HCT116 (cell line): ENCODE data around the gene TBL1X. TPM values are rescaled to one million over a fixed set of nuclear protein-coding genes. Genes with fewer than 3 reads are reported as not detected.

Source experiments
- ATAC-seq: fragments of 200-7000 bp; cut with Tn5 transposase; 2 replicates; pipeline ENCODE4 v1.9.1; 2020; ENCODE audit warnings: mild to moderate bottlenecking, moderate library complexity
- BruUV-seq: library from RNA; stranded (reverse); fragments of 400-500 nt; replicated peaks from 2 replicates; lab custom pipeline; 2021; lab: Mats Ljungman, UMichigan
- CTCF ChIA-PET: fragments of 300-600 bp; sonication (Branson Sonifier 250); formaldehyde crosslinking; loops from one replicate; lab custom pipeline; 2021; ENCODE audit warnings: antibody characterized with exemption; lab: Charles Lee
- POLR2A ChIA-PET: fragments of 300-600, 350-600 bp; sonication (Branson Sonifier 250); formaldehyde crosslinking; loops from one replicate; lab custom pipeline; 2021; ENCODE audit warnings: antibody characterized with exemption; lab: Charles Lee
- RAD21 ChIA-PET, 2 experiments: fragments of 300-600 bp; sonication (Branson Sonifier 250); formaldehyde crosslinking; loops; one replicate each; lab custom pipeline; 2023; ENCODE audit warnings: low total read pairs in 2 of 2; ENCODE audit not compliant: uncharacterized antibody in 2 of 2, unreplicated experiment in 2 of 2, low non-redundant PET in 1 of 2; lab: Charles Lee
- DNase-seq: peaks from one replicate; pipeline ENCODE4 v3.0.0-alpha.2; 2010; ENCODE audit warnings: low read depth, low spot score
- H2AFZ ChIP-seq: fragments of 200-600 bp; shearing (Covaris generic), sonication (generic); 2 replicates; pipeline ENCODE4 v1.6.1; 2017; ENCODE audit warnings: low read depth, mixed run types, mixed read lengths, antibody characterized with exemption, low read length; ENCODE audit not compliant: poor library complexity, severe bottlenecking
- H3K27ac ChIP-seq: 2 replicates; pipeline ENCODE4 v1.5.1; 2012; ENCODE audit warnings: low read depth, low read length
- H3K27me3 ChIP-seq: fragments of 200-600 bp; sonication (generic); 2 replicates; pipeline ENCODE4 v1.6.1; 2016; ENCODE audit warnings: mixed run types, low read length, mixed read lengths; ENCODE audit not compliant: insufficient read depth
- H3K36me3 ChIP-seq, 2 experiments: fragments of 200-500 bp in 1 of 2; fragments of 200-600 bp in 1 of 2; sonication (Bioruptor generic) in 1 of 2; sonication (generic) in 1 of 2; 2 replicates each; pipeline versions ENCODE4 v1.5.1 to v1.6.1; 2014 to 2016; ENCODE audit warnings: low read length in 2 of 2, inconsistent platforms in 1 of 2, mixed read lengths in 1 of 2, mixed run types in 1 of 2; ENCODE audit not compliant: insufficient read depth in 2 of 2, control insufficient read depth in 1 of 2
- H3K4me1 ChIP-seq, 2 experiments: fragments of 200-600 bp in 1 of 2; sonication (generic) in 1 of 2; 2 replicates each; pipeline versions ENCODE4 v1.5.1 to v1.6.1; 2012 to 2017; ENCODE audit warnings: low read length in 2 of 2, inconsistent platforms in 1 of 2, mild to moderate bottlenecking in 1 of 2, mixed read lengths in 1 of 2, mixed run types in 1 of 2, moderate library complexity in 1 of 2; ENCODE audit not compliant: insufficient read depth in 2 of 2, control insufficient read depth in 1 of 2
- H3K4me2 ChIP-seq: fragments of 200-600 bp; sonication (generic); 2 replicates; pipeline ENCODE4 v1.6.1; 2017; ENCODE audit warnings: mixed run types, low read length, mixed read lengths
- H3K4me3 ChIP-seq, 2 experiments: fragments of 200-600 bp in 1 of 2; sonication (generic) in 1 of 2; replicated peaks in 1 of 2; 2 replicates each; pipeline ENCODE4 v1.5.1; 2011 to 2016; ENCODE audit warnings: low read length in 2 of 2, control low read depth in 1 of 2, low read depth in 1 of 2, mild to moderate bottlenecking in 1 of 2, mixed read lengths in 1 of 2, mixed run types in 1 of 2
- H3K79me2 ChIP-seq: fragments of 200-600 bp; sonication (generic); 2 replicates; pipeline ENCODE4 v1.6.1; 2017; ENCODE audit warnings: mild to moderate bottlenecking, mixed run types, low read length, moderate library complexity, mixed read lengths; ENCODE audit not compliant: insufficient read depth
- H3K9ac ChIP-seq: fragments of 200-600 bp; sonication (generic); 2 replicates; pipeline ENCODE4 v1.6.1; 2016; ENCODE audit warnings: low read length, mixed read lengths
- H3K9me2 ChIP-seq: fragments of 200-600 bp; sonication (generic), shearing (Covaris generic); 2 replicates; pipeline ENCODE4 v1.6.1; 2017; ENCODE audit warnings: mixed run types, mild to moderate bottlenecking, moderate library complexity; ENCODE audit not compliant: insufficient read depth
- H3K9me3 ChIP-seq, 2 experiments: fragments of 200-500 bp in 1 of 2; fragments of 200-600 bp in 1 of 2; sonication (Bioruptor generic) in 1 of 2; sonication (generic) in 1 of 2; 2 replicates each; pipeline ENCODE4 v1.6.1; 2014 to 2017; ENCODE audit warnings: low read length in 2 of 2, mixed read lengths in 2 of 2, inconsistent platforms in 1 of 2, low read depth in 1 of 2, mild to moderate bottlenecking in 1 of 2, mixed run types in 1 of 2, moderate library complexity in 1 of 2; ENCODE audit not compliant: control insufficient read depth in 1 of 2, insufficient read depth in 1 of 2
- H4K20me1 ChIP-seq: fragments of 200-600 bp; sonication (generic), shearing (Covaris generic); 2 replicates; pipeline ENCODE4 v1.6.1; 2017; ENCODE audit warnings: mixed run types, mild to moderate bottlenecking, moderate library complexity; ENCODE audit not compliant: insufficient read depth
- CBX3 ChIP-seq: IDR thresholded peaks from 2 replicates; pipeline ENCODE4 v1.6.1; 2012; ENCODE audit warnings: low read depth
- EGR1 ChIP-seq: IDR thresholded peaks from 2 replicates; pipeline ENCODE4 v1.6.1; 2012; ENCODE audit warnings: low read depth
- EZH2 ChIP-seq: fragments of 200-600 bp; sonication (generic); IDR thresholded peaks from 2 replicates; pipeline ENCODE4 v1.6.1; 2017; ENCODE audit warnings: antibody characterized with exemption, mixed run types
- POLR2A ChIP-seq: IDR thresholded peaks from 2 replicates; pipeline ENCODE4 v1.7.0; 2011; ENCODE audit warnings: borderline replicate concordance; ENCODE audit not compliant: insufficient read depth, insufficient read length; ENCODE audit errors: extremely low read depth
- RAD21 ChIP-seq: IDR thresholded peaks from 2 replicates; pipeline ENCODE4 v1.6.1; 2012; ENCODE audit warnings: low read depth, mild to moderate bottlenecking
- SIN3A ChIP-seq: IDR thresholded peaks from 2 replicates; pipeline ENCODE4 v1.6.1; 2012; ENCODE audit warnings: low read depth
- SP1 ChIP-seq: IDR thresholded peaks from 2 replicates; pipeline ENCODE4 v1.6.1; 2012; ENCODE audit warnings: low read depth
- YY1 ChIP-seq: IDR thresholded peaks from 2 replicates; pipeline ENCODE4 v1.6.1; 2011; ENCODE audit warnings: low read length, low read depth, moderate library complexity, mild to moderate bottlenecking; ENCODE audit not compliant: insufficient replicate concordance; ENCODE audit errors: extremely low read depth
- ZBTB33 ChIP-seq: IDR thresholded peaks from 2 replicates; pipeline ENCODE4 v1.6.1; 2011; ENCODE audit warnings: mild to moderate bottlenecking, low read length, moderate library complexity; ENCODE audit not compliant: insufficient replicate concordance; ENCODE audit errors: extremely low read depth
- ZFX ChIP-seq: fragments of 450-650 bp; IDR thresholded peaks from 2 replicates; pipeline ENCODE4 v1.6.1; 2017
- ZNF274 ChIP-seq: fragments of 200-500 bp; sonication (Bioruptor generic); IDR thresholded peaks from 2 replicates; pipeline ENCODE4 v1.6.1; 2014; ENCODE audit warnings: mild to moderate bottlenecking, low read depth, low read length, inconsistent platforms
- intact Hi-C: fragments of 100-400 bp; cut with micrococcal nuclease; formaldehyde crosslinking; loops from 2 replicates; pipeline ENCODE4 v1.10.0; 2022
- total RNA-seq: library from RNA; stranded (reverse); gene quantifications from one replicate; pipeline ENCODE4 v1.2.1, GENCODE V29; 2021; ENCODE audit not compliant: unreplicated experiment
- TF ChIP-seq, protein P1 (sequence below): IDR thresholded peaks from 2 replicates; pipeline ENCODE4 v1.6.1; 2012
- TF ChIP-seq, protein P2 (sequence below): IDR thresholded peaks from 2 replicates; pipeline ENCODE4 v1.6.1; 2012; ENCODE audit warnings: low read depth

TBL1X gene
- total RNA-seq, 1 experiment from 2014 or later: 37.8 TPM

GRCh38 chrX:9704876-9705465 lies 240.1 kb downstream of the TBL1X start:
- Histone ChIP-seq H3K79me2 (no peaks in the 10 kb centered on the region), H3K27me3 (no peaks in the 10 kb centered on the region), H3K27ac (no peak overlapping the region), H3K4me3 (no peak overlapping the region), H3K4me1 (no peaks in the 10 kb centered on the region), H3K36me3 (0 out of 4 replicates have a peak, but pooled peaks cover 0 to under 1% of the 10 kb centered on the region in 2 experiments), H3K4me2 (no peak overlapping the region), H3K9ac (no peak overlapping the region), H3K9me3 (no peaks in the 10 kb centered on the region), H2AFZ (no peak overlapping the region), H3K9me2 (no peaks in the 10 kb centered on the region), H4K20me1 (no peaks in the 10 kb centered on the region)
- ATAC-seq (no peak), DNase-seq (no peak)
- ChIA-PET RAD21 (no interaction called here), CTCF (no interaction called here), POLR2A (no interaction called here)
- BruUV-seq: no TSS peak
- no peak for TF ChIP-seq SIN3A
- no peak for TF ChIP-seq POLR2A
- TF ChIP-seq ZNF274: no peak
- TF ChIP-seq YY1: no peak
- TF ChIP-seq, protein P1, sequence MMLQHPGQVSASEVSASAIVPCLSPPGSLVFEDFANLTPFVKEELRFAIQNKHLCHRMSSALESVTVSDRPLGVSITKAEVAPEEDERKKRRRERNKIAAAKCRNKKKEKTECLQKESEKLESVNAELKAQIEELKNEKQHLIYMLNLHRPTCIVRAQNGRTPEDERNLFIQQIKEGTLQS: no peak
- TF ChIP-seq, protein P2, sequence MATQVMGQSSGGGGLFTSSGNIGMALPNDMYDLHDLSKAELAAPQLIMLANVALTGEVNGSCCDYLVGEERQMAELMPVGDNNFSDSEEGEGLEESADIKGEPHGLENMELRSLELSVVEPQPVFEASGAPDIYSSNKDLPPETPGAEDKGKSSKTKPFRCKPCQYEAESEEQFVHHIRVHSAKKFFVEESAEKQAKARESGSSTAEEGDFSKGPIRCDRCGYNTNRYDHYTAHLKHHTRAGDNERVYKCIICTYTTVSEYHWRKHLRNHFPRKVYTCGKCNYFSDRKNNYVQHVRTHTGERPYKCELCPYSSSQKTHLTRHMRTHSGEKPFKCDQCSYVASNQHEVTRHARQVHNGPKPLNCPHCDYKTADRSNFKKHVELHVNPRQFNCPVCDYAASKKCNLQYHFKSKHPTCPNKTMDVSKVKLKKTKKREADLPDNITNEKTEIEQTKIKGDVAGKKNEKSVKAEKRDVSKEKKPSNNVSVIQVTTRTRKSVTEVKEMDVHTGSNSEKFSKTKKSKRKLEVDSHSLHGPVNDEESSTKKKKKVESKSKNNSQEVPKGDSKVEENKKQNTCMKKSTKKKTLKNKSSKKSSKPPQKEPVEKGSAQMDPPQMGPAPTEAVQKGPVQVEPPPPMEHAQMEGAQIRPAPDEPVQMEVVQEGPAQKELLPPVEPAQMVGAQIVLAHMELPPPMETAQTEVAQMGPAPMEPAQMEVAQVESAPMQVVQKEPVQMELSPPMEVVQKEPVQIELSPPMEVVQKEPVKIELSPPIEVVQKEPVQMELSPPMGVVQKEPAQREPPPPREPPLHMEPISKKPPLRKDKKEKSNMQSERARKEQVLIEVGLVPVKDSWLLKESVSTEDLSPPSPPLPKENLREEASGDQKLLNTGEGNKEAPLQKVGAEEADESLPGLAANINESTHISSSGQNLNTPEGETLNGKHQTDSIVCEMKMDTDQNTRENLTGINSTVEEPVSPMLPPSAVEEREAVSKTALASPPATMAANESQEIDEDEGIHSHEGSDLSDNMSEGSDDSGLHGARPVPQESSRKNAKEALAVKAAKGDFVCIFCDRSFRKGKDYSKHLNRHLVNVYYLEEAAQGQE: no peak
- no peak for TF ChIP-seq ZBTB33
- no peak for TF ChIP-seq EZH2
- TF ChIP-seq RAD21: no peak
- TF ChIP-seq SP1: no peak
- no peak for TF ChIP-seq EGR1
- TF ChIP-seq CBX3: no peak
- TF ChIP-seq ZFX: no peak
- intact Hi-C loops: loop anchor here (5.0 to 10.0 kb wide), 3 partner anchors 243 to 888 kb away; no protein-coding TSS in a partner anchor
